GM21825 (cell line): ENCODE measurements around the gene OPA1.
A peak's percentile ranks its signal among the peaks of the same experiment; 100 is the strongest.

ENCODE experiments used
- ATAC-seq: cut with Tn5 transposase; IDR thresholded peaks from one replicate; pipeline ENCODE4 v1.9.1; 2021; ENCODE audit warnings: mild to moderate bottlenecking, moderate library complexity; ENCODE audit not compliant: unreplicated experiment

Gene OPA1

GRCh38 chr3:193645806-193646205 lies 52.8 kb downstream of the OPA1 start:
- ATAC-seq, result no peak

DNA sequence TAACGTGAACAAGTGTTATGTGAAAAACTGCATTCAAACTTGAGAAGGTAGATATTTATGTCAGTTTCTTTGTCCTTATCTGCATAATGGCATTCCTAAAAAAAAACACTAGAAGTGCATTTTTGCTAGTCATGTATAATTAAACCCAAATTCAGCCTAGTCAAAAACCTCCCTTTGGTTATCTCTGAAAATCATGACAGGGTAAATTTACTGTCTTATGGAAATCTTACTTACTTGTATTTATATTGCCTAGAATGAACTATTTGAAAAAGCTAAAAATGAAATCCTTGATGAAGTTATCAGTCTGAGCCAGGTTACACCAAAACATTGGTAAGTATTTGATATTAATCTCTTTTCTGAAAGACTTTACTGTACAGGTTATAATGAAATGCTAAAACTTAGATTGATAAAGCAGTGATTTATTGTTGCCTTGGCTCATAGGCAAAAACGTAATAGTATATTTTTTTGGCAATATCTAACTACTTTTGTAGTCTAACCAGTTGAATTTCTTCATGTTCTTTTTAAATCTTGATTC lies 55.6 kb downstream of the OPA1 start:
- ATAC-seq, result no peak

GRCh38 chr3:193650585-193650984 lies 57.6 kb downstream of the OPA1 start:
- ATAC-seq, result no peak

GRCh38 chr3:193655831-193656433 lies 62.9 kb downstream of the OPA1 start:
- ATAC-seq, result no peak

DNA sequence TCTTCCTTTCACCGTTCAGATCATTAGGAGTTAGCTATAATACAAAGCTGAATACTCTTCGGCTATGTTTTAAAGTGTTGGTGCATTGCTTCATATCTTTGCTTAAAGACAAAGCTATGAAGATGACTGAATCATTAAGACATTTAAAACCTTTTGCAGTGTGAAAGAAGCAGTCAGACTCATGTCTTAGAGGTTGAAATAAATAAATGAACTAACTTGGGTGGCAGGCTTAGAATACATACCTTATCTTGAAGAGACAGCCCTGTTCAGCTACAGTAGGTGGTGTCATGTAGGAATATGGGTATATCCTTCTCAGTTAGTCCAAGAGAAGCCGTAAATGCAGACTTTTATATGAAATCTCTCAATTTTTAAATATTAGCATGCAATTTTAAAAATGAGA lies 63.4 kb downstream of the OPA1 start:
- ATAC-seq, result no peak

DNA sequence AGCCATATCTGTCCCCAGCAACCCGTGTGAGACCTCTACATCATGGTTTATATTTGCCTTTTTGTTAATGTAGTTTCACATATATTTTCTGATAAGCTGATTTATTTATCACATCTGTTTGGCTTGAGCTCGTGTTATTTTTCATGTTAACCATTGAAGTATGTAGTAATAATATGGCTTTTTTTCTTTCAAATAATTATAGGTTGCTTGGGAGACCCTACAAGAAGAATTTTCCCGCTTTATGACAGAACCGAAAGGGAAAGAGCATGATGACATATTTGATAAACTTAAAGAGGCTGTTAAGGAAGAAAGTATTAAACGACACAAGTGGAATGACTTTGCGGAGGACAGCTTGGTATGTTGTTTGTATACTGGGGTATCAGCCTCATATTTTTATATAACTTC lies 63.9 kb downstream of the OPA1 start:
- ATAC-seq, result no peak

GRCh38 chr3:193660171-193660570 lies 67.2 kb downstream of the OPA1 start:
- ATAC-seq, result no peak

DNA sequence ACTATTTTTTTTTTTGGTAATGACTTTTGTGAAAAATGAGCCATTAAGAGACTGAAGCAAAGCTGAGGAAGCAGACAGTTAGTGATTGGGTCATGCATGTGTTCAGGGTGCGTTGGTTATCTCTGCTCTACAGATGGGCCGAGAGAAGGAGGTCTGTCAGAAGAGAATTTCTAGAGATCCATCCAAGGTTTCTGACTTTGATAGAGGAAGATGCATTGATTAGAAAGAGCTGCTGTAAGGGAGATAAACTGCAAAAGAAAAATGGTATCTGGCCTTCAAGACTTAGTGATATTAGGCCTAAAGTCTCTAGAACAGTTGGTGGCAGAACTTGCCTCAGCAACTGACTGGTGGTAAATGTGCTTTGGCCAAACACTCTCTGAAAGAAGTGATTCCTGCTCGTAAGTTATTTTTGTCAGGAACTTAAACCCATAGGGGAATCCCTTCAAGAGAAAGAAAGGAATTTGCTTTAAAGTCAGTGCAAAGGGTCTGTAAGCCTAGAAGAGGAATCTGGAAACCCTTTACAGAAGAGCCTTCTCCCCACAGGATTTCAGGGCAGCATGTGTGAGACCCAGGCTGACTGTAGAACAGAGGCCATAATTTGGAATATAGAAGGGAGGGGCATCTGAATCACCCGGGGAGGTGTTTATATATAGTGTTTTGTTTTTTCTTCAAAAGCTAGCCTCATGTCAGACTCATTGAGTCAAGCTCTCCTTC lies 67.8 kb downstream of the OPA1 start:
- ATAC-seq, result no peak

DNA sequence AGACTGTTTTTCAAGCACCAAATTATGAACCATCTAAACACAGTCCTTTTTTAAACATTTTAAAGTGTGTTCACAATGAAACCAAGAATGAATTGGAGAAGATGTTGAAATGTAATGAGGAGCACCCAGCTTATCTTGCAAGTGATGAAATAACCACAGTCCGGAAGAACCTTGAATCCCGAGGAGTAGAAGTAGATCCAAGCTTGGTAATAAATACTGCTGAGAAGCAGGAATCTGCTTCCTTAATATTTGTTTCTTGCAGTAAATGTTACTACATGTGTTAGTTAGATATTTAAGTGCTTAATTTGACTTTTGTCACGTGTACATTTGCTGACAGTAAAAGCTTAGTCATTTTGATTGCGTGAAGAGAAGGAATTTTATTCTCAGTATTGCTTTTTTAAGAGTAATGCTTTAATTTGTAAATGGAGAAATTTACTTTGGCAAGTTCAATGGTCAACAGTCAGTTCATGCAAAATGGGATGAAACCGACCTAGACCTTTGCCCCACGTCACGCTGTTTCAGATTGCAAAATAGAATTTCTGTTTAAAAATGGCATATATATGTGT lies 69.8 kb downstream of the OPA1 start:
- ATAC-seq, result no peak

- no peak for ATAC-seq
Measured at GRCh38 chr3:193665370-193665989, 72.5 kb downstream of the OPA1 start.

DNA sequence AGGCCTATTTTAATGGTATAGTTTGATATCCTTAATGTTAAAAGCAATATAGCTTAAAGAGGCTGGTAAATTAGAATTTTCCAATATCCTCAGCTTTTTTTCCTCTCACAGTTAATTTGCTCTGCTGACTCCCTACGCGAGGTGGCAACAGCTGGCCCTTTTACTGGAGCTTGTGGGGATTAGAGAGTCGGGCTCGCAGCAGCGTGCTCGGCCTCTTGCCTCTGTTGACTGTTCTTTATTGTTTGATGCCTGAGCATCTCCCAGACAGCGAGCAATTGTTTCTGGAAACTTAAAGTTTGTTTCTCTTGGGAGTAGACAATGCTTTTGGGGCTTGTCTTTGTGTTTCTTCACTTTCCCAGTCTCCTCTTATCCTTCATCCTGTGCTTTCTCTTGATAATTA lies 80.8 kb downstream of the OPA1 start:
- no peak for ATAC-seq

- ATAC-seq, result no peak
Measured at GRCh38 chr3:193674714-193675113, 81.7 kb downstream of the OPA1 start.

- ATAC-seq, result no peak
Measured at GRCh38 chr3:193677734-193678133, 84.7 kb downstream of the OPA1 start.

- ATAC-seq, result no peak
Measured at GRCh38 chr3:193680220-193680619, 87.2 kb downstream of the OPA1 start.

DNA sequence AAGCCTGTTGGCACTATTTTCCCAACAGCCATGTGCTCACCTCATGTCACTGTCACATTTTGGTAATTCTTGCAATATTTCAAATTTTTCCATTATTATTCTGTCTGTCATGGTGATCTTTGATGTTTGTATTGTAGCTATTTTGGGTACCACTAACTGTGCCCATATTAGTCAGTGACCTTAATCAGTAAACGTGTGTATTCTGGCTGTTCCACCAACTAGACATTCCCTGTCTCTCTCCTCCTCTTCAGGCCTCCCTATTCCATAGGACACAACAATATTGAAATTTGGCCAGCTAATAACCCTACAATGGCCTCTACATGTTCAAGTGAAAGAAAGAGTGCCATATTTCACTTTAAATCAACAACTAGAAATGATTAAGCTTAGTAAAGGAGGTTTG lies 88.6 kb downstream of the OPA1 start:
- no peak for ATAC-seq

DNA sequence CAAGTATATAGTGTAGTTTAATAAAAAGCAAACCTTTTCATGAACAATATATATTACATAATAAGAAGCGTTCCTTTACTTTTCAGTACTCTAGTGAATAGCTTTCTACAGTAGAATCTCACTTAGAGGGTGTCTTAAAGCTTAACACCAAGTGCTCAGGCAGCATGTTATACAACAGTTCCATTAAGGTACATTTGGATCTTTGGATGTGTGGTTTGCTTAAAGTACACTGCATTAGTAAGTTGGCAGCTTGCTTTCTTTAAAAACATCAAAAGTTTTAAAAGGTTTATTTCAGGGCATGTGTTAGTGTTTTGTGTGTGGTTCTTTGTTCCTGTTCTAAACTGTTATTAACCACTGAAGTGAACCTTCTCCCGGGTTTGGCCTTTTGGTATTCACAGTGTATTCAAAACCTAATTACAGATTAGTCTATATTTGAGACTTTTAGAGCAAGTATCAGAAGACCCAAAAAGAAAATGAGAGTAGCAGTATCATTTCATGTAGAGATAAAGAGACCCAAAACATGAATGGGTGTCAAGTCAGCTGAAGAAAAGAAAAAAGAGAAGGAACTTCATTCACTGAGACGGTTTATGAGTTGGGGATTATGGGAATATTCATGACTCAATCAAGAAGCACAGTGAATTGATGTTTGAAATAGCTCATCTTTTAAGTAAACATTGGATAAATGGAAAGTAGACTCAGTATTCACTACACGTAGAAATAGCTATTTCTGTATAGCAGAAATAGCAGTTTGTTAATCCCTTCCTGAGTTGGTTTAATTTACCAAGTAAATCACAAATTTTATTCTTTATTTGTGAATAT lies 93.9 kb downstream of the OPA1 start:
- no peak for ATAC-seq

- ATAC-seq, result no peak
Measured at GRCh38 chr3:193688834-193689714, 96.1 kb downstream of the OPA1 start.

- no peak for ATAC-seq
Measured at GRCh38 chr3:193693774-193694173, 100.8 kb downstream of the OPA1 start.

DNA sequence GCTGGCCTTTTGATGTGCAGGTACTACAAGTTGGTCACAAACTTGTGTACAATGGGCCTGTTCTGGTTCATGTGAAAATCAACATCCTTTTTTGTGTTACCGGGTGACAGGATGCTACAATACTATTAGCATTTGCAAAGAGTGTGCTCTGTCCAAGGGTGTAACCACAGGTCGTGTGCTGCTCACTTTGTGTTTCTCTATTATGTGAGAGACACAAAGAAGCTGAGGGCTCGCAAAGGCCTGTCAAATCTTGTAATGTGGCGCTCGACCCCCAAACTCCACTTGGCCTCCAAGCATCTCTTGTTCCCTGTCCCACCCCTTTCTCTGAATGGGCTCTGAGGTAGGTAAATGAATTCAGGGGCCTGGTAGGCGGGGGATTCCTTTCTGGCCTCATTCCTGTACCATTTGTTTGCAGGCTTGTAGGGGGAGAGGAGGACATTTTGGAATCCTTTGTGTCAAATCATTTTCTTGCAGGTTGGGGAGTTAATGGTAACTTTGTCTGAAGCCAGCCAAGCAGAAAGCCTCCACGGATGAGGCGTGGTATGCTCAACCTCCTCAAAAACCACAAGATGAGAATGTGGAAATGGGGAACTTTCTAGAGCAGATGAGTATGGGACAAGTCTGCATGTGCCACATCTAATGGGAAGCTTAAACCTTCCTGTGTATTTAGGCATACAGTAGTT lies 109.1 kb downstream of the OPA1 start:
- peak; percentile 80 for ATAC-seq
